Lower lobe of right lung (tissue), 2 donors: ENCODE measurements around the gene KIF16B. TPM values are rescaled to one million over a fixed set of nuclear protein-coding genes. Genes with fewer than 3 reads are reported as not detected.
"Not testable (repeated sequence)": the region's sequence is repeated elsewhere in the genome, so short reads cannot be mapped to it uniquely, and the experiment has no call there.

Experiments
- ATAC-seq, 2 donors: fragments of 200-7000 bp; cut with Tn5 transposase; one replicate each; pipeline ENCODE4 v1.9.1; 2020 to 2022; ENCODE audit warnings: mild to moderate bottlenecking in 2 of 2, moderate library complexity in 2 of 2
- DNase-seq: peaks from one replicate; pipeline ENCODE4 v3.0.0-alpha.2; 2020
- H3K27ac ChIP-seq: fragments of 200-600 bp; one replicate; pipeline ENCODE4 v1.8.0; 2022
- H3K27me3 ChIP-seq: fragments of 200-600 bp; one replicate; pipeline ENCODE4 v1.8.0; 2022; ENCODE audit warnings: low read depth
- H3K36me3 ChIP-seq: fragments of 200-600 bp; one replicate; pipeline ENCODE4 v1.8.0; 2022; ENCODE audit warnings: mild to moderate bottlenecking
- H3K4me1 ChIP-seq: fragments of 200-600 bp; one replicate; pipeline ENCODE4 v1.8.0; 2022
- H3K4me3 ChIP-seq: fragments of 200-600 bp; one replicate; pipeline ENCODE4 v1.8.0; 2022; ENCODE audit warnings: mild to moderate bottlenecking
- H3K9me3 ChIP-seq: fragments of 200-600 bp; one replicate; pipeline ENCODE4 v1.8.0; 2022
- intact Hi-C: fragments of 100-400 bp; cut with DNase I; formaldehyde crosslinking; loops from one replicate; pipeline ENCODE4 v1.11.0; 2022
- total RNA-seq: library from RNA; stranded (reverse); fragmentation: NEBNext Ultra II Directional; extraction: Animal tissue kit (Norgen Biotek cat#: 25700); gene quantifications from one replicate; pipeline ENCODE4 v1.2.1, GENCODE V29; 2021
- TF ChIP-seq, protein P1 (sequence below): fragments of 200-600 bp; IDR thresholded peaks from one replicate; pipeline ENCODE4 v1.8.0; 2022; ENCODE audit warnings: antibody characterized with exemption, mild to moderate bottlenecking
- donor health status: DM: no; HTN: yes; CAD: no; lungs with severe emphysema.

Gene KIF16B
- total RNA-seq, 1 donor from 2014 or later: 25.1 TPM

DNA sequence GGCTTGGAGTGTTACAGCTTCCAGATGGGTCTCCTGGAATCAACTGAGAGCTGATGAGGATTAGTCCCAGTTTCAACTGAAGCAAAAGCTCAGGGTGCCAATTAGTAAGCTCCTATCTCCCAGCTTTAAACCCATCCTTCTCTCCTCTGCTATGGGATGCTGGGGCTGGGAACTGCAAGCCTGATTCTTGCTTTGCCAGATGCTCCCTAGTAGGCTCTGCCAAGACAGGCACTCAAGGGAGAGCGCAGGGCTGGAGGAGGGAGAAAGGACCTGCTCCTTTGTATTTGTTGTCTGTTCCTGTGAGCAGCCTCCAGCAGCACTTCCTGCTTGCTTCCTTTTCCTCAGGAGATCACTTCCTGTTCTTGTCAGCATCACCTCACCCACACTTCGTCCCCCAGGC is 309.7 kb downstream of the KIF16B start:
- no peak for ATAC-seq

DNA sequence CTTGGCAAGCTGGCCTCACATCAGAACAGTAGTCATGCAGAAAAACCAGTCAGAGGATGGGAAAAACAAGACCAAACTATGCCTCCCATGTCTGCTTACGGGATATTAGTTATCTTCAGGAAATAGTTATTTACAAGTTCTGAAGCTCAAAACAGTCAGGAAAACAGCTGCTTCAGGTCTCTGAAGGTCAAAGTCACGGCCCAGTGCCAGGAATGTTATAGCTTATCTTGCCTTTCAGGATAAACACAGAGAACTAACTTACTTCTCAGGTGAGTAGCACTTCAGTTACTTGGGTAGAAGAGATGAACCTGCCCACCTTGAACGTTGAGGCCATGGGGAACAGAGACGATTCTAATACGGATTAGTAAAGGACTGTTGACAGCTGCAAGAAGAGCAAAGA is 310.7 kb downstream of the KIF16B start:
- H3K9me3 ChIP-seq: peaks cover 15% of the 10 kb centered on the region
- ATAC-seq (no peak), DNase-seq (no peak)
- H3K27ac ChIP-seq: no peak overlapping the region
- peaks cover 13% of the 10 kb centered on the region for H3K4me1 ChIP-seq
- TF ChIP-seq, protein P1, sequence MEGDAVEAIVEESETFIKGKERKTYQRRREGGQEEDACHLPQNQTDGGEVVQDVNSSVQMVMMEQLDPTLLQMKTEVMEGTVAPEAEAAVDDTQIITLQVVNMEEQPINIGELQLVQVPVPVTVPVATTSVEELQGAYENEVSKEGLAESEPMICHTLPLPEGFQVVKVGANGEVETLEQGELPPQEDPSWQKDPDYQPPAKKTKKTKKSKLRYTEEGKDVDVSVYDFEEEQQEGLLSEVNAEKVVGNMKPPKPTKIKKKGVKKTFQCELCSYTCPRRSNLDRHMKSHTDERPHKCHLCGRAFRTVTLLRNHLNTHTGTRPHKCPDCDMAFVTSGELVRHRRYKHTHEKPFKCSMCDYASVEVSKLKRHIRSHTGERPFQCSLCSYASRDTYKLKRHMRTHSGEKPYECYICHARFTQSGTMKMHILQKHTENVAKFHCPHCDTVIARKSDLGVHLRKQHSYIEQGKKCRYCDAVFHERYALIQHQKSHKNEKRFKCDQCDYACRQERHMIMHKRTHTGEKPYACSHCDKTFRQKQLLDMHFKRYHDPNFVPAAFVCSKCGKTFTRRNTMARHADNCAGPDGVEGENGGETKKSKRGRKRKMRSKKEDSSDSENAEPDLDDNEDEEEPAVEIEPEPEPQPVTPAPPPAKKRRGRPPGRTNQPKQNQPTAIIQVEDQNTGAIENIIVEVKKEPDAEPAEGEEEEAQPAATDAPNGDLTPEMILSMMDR: no peak
- intact Hi-C loops: no loop called here
- no peak overlapping the region for H3K4me3 ChIP-seq
- H3K36me3 ChIP-seq: no peaks in the 10 kb centered on the region
- no peaks in the 10 kb centered on the region for H3K27me3 ChIP-seq

More for the DNA sequence above, 309.7 kb downstream of the KIF16B start:
- Histone ChIP-seq H3K36me3 (no peaks in the 10 kb centered on the region), H3K9me3 (peaks cover 15% of the 10 kb centered on the region), H3K4me3 (no peak overlapping the region), H3K27me3 (no peaks in the 10 kb centered on the region), H3K27ac (no peak overlapping the region), H3K4me1 (peaks cover 13% of the 10 kb centered on the region)
- DNase-seq: no peak
- intact Hi-C loops: no loop called here
- TF ChIP-seq, protein P1: no peak

DNA sequence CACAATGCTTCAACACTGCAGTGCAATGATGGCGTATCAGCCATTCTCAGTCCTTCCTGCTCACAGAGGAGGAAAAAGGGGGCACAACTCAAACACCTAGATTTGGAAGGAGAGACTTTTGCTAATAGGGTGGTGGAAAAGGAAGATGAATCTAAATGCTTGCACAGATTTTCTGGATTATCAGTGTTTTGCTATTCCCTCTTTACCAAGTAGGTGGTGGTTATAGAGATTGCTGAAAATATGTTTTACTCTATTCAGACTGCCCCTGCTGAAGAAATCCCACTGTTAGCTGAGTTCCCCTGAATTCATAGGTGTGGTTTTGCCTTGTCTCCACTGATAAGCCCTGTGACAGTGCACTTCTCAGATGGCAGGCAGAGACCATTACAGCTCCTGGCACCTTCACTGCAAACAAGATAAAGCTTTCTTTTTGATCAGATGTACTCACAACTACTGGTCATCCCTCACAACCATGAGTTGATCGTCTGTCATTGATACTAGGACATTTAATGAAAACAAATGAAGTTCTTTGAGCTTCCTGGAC is 311.4 kb downstream of the KIF16B start:
- H3K27me3 ChIP-seq: no peaks in the 10 kb centered on the region
- no peak overlapping the region for H3K4me3 ChIP-seq
- H3K27ac ChIP-seq: no peak overlapping the region
- ATAC-seq (no peak), DNase-seq (no peak)
- H3K4me1 ChIP-seq: peaks cover 13% of the 10 kb centered on the region
- TF ChIP-seq, protein P1: no peak
- intact Hi-C loops: no loop called here
- no peaks in the 10 kb centered on the region for H3K36me3 ChIP-seq
- peaks cover 12% of the 10 kb centered on the region for H3K9me3 ChIP-seq

DNA sequence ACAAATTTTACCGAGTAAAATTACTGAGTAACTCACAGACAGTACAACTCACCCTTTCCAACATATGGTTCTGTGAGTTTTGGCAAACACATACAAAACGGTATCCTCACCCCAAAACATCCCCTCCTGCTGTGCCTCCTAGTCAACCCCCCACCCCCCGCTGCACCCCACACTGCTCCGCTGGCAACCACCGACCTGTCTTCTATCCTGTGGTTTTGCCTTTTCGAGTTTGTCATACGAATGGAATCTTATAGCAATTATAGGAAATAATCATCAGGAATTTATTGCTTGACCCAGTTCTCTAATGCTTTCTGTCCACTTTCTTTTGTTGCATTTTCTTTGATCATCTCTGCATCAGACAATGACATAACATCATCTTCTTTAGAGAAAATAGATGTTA is 312.3 kb downstream of the KIF16B start:
- H3K4me3 ChIP-seq: no peak overlapping the region
- peaks cover 3% of the 10 kb centered on the region for H3K9me3 ChIP-seq
- no peaks in the 10 kb centered on the region for H3K27me3 ChIP-seq
- H3K27ac ChIP-seq: no peak overlapping the region
- ATAC-seq (no peak), DNase-seq (no peak)
- intact Hi-C loops: no loop called here
- no peaks in the 10 kb centered on the region for H3K36me3 ChIP-seq
- H3K4me1 ChIP-seq: peaks cover 13% of the 10 kb centered on the region
- TF ChIP-seq, protein P1: no peak

DNA sequence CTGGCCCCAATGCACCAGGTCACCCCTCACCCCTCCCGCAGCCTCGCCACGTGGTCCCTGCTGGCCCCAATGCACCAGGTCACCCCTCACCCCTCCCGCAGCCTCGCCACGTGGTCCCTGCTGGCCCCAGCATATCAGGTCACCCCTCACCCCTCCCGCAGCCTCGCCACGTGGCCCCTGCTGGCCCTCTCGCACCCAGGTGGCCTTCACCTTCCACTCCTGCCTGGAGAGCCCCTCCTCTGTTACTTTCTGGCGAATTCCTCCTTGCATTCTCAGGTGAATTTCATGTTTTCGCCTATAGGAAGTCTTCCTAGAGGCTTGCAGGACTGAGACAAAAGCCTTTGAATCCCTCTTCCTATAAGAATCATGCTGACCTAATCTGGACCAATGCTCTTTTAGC is 313.1 kb downstream of the KIF16B start:
- H3K9me3 ChIP-seq, DNase-seq, H3K4me3 ChIP-seq, intact Hi-C loops, H3K27me3 ChIP-seq, H3K27ac ChIP-seq, ATAC-seq, H3K36me3 ChIP-seq: not testable (repeated sequence)
- H3K4me1 ChIP-seq: peaks cover 13% of the 10 kb centered on the region

DNA sequence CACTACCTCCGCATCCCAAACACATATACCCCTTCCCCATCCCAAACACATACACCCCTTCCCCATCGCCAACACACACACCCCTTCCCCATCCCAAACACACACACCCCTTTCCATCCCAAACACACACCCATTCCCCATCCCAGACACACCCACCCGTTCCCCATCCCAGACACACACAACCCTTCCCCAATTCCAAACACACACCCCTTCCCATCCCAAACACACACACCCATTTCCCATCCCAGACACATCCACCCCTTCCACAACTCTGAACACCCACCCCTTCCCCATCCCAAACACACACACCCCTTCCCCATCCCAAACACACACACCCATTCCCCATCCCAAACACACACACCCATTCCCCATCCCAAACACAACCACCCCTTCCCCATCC is 314.5 kb downstream of the KIF16B start:
- intact Hi-C loops: no loop called here
- TF ChIP-seq, protein P1: no peak
- Histone ChIP-seq H3K36me3 (no peaks in the 10 kb centered on the region), H3K27ac (no peak overlapping the region), H3K4me3 (no peak overlapping the region), H3K27me3 (no peaks in the 10 kb centered on the region), H3K4me1 (peaks cover 13% of the 10 kb centered on the region), H3K9me3 (no peaks in the 10 kb centered on the region)
- ATAC-seq: no peak
- DNase-seq: no peak
